HG03103 (cell line): ENCODE results near the gene LAX1.
"Not testable (repeated sequence)": the region's sequence is repeated elsewhere in the genome, so short reads cannot be mapped to it uniquely, and the experiment has no call there.

Experiments
- ATAC-seq: cut with Tn5 transposase; IDR thresholded peaks from one replicate; pipeline ENCODE4 v1.9.1; 2021; ENCODE audit warnings: low read depth; ENCODE audit not compliant: unreplicated experiment

The LAX1 gene

GRCh38 chr1:203765029-203765837, at the start of gene LAX1:
Gene LAX1 (plus strand): TSS chr1:203765183. CDS start chr1:203765566, 383 bp downstream.
- peak; percentile 76 for ATAC-seq

GRCh38 chr1:203717120-203717519, 47.9 kb upstream of the LAX1 start:
- no peak for ATAC-seq

GRCh38 chr1:203720242-203720641, 44.7 kb upstream of the LAX1 start:
- no peak for ATAC-seq

GRCh38 chr1:203722909-203723308, 42.1 kb upstream of the LAX1 start:
- ATAC-seq = no peak

GRCh38 chr1:203726417-203726867, 38.5 kb upstream of the LAX1 start:
- ATAC-seq = no peak

- no peak for ATAC-seq
Observed at GRCh38 chr1:203733009-203733863, 31.7 kb upstream of the LAX1 start.

GRCh38 chr1:203742436-203742835, 22.5 kb upstream of the LAX1 start:
- ATAC-seq = no peak

GRCh38 chr1:203743091-203743571, 21.9 kb upstream of the LAX1 start:
- no peak for ATAC-seq

- ATAC-seq = no peak
Observed at GRCh38 chr1:203744075-203744972, 20.7 kb upstream of the LAX1 start.

GRCh38 chr1:203746281-203746680, 18.7 kb upstream of the LAX1 start:
- no peak for ATAC-seq

- ATAC-seq = no peak
Observed at GRCh38 chr1:203751051-203751450, 13.9 kb upstream of the LAX1 start.

- ATAC-seq = not testable (repeated sequence)
Observed at GRCh38 chr1:203751618-203752361, 13.2 kb upstream of the LAX1 start.

GRCh38 chr1:203754455-203754864, 10.5 kb upstream of the LAX1 start:
- ATAC-seq = peak; percentile 65

GRCh38 chr1:203756036-203756435, 8.9 kb upstream of the LAX1 start:
- ATAC-seq = no peak

- ATAC-seq = not testable (repeated sequence)
Observed at GRCh38 chr1:203758749-203759148, 6.2 kb upstream of the LAX1 start.

GRCh38 chr1:203760506-203760905, 4.5 kb upstream of the LAX1 start:
- no peak for ATAC-seq

- ATAC-seq = not testable (repeated sequence)
Observed at GRCh38 chr1:203761958-203762357, 3.0 kb upstream of the LAX1 start.

GRCh38 chr1:203763505-203763904, 1.5 kb upstream of the LAX1 start:
- ATAC-seq = no peak
